Measurements from ENCODE around the gene CRCP.
"Not testable (repeated sequence)": the region's sequence is repeated elsewhere in the genome, so short reads cannot be mapped to it uniquely, and the experiment has no call there.

The CRCP gene

GRCh38 chr7:66156035-66156434, 41.4 kb downstream of the CRCP start:
- not testable (repeated sequence) for DNase-seq (ENCODE audit: low spot score)

GRCh38 chr7:66157060-66157459, 42.4 kb downstream of the CRCP start:
- no peak for DNase-seq (ENCODE audit: low spot score)

GRCh38 chr7:66162622-66163021, 48.0 kb downstream of the CRCP start:
- no peak for DNase-seq (ENCODE audit: low spot score)

- DNase-seq (ENCODE audit: low spot score): no peak
Measured at GRCh38 chr7:66163186-66163610, 48.6 kb downstream of the CRCP start.

- DNase-seq (ENCODE audit: low spot score): no peak
Measured at GRCh38 chr7:66164356-66164755, 49.7 kb downstream of the CRCP start.

- DNase-seq (ENCODE audit: low spot score): no peak
Measured at GRCh38 chr7:66167773-66168387, 53.2 kb downstream of the CRCP start.

- no peak for DNase-seq (ENCODE audit: low spot score)
Measured at GRCh38 chr7:66169616-66170015, 55.0 kb downstream of the CRCP start.

GRCh38 chr7:66170309-66171231, 55.9 kb downstream of the CRCP start:
- no peak for DNase-seq (ENCODE audit: low spot score)

GRCh38 chr7:66172536-66173401, 58.1 kb downstream of the CRCP start:
- DNase-seq (ENCODE audit: low spot score): not testable (repeated sequence)

GRCh38 chr7:66173856-66174255, 59.2 kb downstream of the CRCP start:
- DNase-seq (ENCODE audit: low spot score): no peak

- DNase-seq (ENCODE audit: low spot score): not testable (repeated sequence)
Measured at GRCh38 chr7:66175006-66175405, 60.4 kb downstream of the CRCP start.

GRCh38 chr7:66176914-66177313, 62.3 kb downstream of the CRCP start:
- no peak for DNase-seq (ENCODE audit: low spot score)

- DNase-seq (ENCODE audit: low spot score): no peak
Measured at GRCh38 chr7:66178258-66178657, 63.6 kb downstream of the CRCP start.

- DNase-seq (ENCODE audit: low spot score): no peak
Measured at GRCh38 chr7:66181329-66181728, 66.7 kb downstream of the CRCP start.

- no peak for DNase-seq (ENCODE audit: low spot score)
Measured at GRCh38 chr7:66181845-66182244, 67.2 kb downstream of the CRCP start.

GRCh38 chr7:66182920-66183319, 68.3 kb downstream of the CRCP start:
- no peak for DNase-seq (ENCODE audit: low spot score)

GRCh38 chr7:66183700-66184099, 69.1 kb downstream of the CRCP start:
- DNase-seq (ENCODE audit: low spot score): no peak

GRCh38 chr7:66185680-66186187, 71.1 kb downstream of the CRCP start:
- no peak for DNase-seq (ENCODE audit: low spot score)

GRCh38 chr7:66186991-66187390, 72.3 kb downstream of the CRCP start:
- no peak for DNase-seq (ENCODE audit: low spot score)

- no peak for DNase-seq (ENCODE audit: low spot score)
Measured at GRCh38 chr7:66187905-66188304, 73.3 kb downstream of the CRCP start.

- no peak for DNase-seq (ENCODE audit: low spot score)
Measured at GRCh38 chr7:66188645-66189044, 74.0 kb downstream of the CRCP start.

Measured in globus pallidus (tissue), 1 donor.